WTC11 (cell line): ENCODE results near the gene KCNMA1.

Experiments
- TF ChIP-seq, protein P1 (sequence below): sonication (generic); formaldehyde crosslinking; IDR thresholded peaks from 2 replicates; pipeline ENCODE4 v1.8.1; 2022; ENCODE audit warnings: mild to moderate bottlenecking, missing genetic modification reagents, moderate library complexity, borderline replicate concordance
- TF ChIP-seq, protein P2 (sequence below): sonication (generic); formaldehyde crosslinking; IDR thresholded peaks from 2 replicates; pipeline ENCODE4 v1.8.1; 2023; ENCODE audit warnings: mild to moderate bottlenecking, missing genetic modification reagents, moderate library complexity

DNA sequence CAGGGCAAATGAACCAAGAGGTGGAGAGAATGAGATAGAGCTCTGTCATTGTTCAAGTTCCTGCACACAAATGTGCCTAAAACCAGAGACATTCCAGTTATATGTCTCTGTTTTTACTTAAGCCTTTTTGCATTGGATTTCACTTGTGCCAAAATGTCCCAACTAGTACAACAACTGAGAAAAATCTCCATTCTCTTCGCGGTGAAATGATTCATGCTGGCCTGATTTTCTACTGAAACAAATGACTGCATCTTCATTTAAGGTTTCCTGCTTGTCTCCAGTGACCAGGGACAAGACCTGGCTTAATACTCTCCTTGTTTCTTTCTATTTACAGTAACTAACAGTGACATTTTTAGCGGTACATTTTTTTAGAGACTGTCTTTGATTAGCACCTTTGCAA lies 714.9 kb downstream of the KCNMA1 start:
- TF ChIP-seq, protein P1, sequence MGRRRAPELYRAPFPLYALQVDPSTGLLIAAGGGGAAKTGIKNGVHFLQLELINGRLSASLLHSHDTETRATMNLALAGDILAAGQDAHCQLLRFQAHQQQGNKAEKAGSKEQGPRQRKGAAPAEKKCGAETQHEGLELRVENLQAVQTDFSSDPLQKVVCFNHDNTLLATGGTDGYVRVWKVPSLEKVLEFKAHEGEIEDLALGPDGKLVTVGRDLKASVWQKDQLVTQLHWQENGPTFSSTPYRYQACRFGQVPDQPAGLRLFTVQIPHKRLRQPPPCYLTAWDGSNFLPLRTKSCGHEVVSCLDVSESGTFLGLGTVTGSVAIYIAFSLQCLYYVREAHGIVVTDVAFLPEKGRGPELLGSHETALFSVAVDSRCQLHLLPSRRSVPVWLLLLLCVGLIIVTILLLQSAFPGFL (CRISPR knock-in tag): no peak
- TF ChIP-seq, protein P2, sequence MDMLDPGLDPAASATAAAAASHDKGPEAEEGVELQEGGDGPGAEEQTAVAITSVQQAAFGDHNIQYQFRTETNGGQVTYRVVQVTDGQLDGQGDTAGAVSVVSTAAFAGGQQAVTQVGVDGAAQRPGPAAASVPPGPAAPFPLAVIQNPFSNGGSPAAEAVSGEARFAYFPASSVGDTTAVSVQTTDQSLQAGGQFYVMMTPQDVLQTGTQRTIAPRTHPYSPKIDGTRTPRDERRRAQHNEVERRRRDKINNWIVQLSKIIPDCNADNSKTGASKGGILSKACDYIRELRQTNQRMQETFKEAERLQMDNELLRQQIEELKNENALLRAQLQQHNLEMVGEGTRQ (CRISPR knock-in tag): no peak
